GM18873 (cell line): ENCODE data around the gene RSPO1.
"Not testable (repeated sequence)": the region's sequence is repeated elsewhere in the genome, so short reads cannot be mapped to it uniquely, and the experiment has no call there.

Experiments used
- ATAC-seq: cut with Tn5 transposase; IDR thresholded peaks from one replicate; pipeline ENCODE4 v1.9.1; 2021; ENCODE audit warnings: mild to moderate bottlenecking, moderate library complexity, moderate number of reproducible peaks; ENCODE audit not compliant: unreplicated experiment, low FRiP score

Gene RSPO1, protein sequence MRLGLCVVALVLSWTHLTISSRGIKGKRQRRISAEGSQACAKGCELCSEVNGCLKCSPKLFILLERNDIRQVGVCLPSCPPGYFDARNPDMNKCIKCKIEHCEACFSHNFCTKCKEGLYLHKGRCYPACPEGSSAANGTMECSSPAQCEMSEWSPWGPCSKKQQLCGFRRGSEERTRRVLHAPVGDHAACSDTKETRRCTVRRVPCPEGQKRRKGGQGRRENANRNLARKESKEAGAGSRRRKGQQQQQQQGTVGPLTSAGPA

DNA sequence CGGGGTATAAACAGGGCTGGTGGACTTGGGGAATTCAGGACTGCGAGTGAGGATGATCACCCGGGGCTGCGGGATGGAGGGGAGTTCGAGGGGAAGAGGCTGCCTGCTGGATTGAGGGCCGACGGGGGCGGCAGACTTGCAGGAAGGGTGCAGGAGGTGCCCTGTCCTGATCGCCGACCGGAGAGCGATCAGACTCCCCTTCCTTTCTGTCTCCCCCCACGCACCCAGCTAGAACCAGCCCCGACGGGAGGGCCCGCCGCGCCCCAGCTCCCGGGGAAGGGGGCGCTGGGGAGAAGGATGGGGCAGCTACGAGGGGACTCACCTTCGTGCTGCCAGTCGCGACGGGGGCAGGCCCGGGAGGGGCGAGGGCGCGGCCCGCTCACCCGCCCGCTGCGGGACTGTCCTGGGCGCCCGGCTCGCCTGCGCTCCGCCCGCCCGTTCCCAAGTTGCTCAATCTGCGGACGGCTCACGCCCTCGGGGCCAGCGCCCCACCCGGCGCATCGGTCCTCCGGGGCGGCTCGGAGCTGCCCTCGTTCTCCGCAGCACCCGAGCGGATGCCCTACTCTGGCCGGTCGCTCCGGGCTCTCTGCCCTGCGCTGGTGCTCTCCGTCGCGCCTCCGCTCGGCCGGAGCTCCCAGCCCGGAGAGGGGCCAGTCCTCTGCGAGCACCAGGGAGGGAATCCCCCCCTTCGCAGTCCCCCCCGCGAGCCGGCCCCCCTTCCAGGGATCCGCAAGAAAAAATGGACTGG, at the start of gene RSPO1:
RSPO1 (minus strand) TSS at position 649 of the 748 bp plus-strand sequence. CDS start 5,231 bp downstream, outside the sequence.
- ATAC-seq, result no peak

DNA sequence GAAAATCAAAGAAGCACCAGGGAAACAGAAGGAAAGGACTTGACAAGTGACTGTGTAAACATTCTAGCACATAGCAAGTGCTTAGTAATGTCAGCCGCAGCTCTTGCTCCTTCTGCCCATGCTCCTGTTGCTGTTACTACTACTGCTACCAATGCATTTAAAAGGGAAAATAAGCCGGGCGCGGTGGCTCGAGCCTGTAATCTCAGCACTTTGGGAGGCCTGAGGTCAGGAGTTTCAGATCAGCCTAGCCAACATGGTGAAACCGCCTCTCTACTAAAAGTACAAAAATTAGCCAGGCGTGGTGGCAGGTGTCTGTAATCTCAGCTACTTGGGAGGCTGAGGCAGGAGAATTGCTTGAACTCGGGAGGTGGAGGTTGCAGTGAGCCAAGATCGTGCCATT, 49.5 kb upstream of the RSPO1 start:
- not testable (repeated sequence) for ATAC-seq

DNA sequence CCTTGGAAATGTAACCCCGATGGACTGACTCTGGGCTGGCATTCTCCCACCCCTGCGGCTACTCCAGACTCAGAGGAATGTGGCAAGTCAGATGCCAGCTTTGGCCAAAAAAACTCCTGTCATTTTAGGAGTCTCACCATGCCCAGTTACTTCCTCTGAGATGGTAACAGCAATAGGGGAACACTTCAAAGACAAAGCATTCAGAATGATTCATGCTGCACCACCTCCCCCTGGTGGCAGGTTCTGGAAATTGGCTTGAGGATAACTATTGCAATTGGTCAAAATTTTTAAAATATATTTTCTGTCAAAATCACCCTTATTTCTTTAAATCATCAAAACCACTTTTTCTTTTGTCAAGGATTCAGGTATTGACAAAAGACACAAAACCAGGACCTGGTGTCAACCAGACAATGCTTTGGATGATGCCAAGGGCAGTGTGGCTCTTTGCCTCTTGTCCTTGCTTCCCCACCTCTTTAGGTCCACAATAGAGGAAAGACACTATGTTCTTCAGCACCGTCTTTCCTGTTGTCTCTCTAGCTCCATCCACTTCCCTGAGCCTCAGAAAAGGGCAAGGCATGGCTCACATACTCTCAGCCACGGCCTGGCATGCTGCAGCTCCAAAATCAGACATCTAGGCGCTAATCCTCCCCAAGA, 47.8 kb upstream of the RSPO1 start:
- ATAC-seq, result no peak

- ATAC-seq, result no peak
Observed at GRCh38 chr1:37680933-37681332, 46.2 kb upstream of the RSPO1 start.

GRCh38 chr1:37677808-37678207, 43.1 kb upstream of the RSPO1 start:
- ATAC-seq, result no peak

- ATAC-seq, result no peak
Observed at GRCh38 chr1:37677143-37677439, 42.4 kb upstream of the RSPO1 start.

DNA sequence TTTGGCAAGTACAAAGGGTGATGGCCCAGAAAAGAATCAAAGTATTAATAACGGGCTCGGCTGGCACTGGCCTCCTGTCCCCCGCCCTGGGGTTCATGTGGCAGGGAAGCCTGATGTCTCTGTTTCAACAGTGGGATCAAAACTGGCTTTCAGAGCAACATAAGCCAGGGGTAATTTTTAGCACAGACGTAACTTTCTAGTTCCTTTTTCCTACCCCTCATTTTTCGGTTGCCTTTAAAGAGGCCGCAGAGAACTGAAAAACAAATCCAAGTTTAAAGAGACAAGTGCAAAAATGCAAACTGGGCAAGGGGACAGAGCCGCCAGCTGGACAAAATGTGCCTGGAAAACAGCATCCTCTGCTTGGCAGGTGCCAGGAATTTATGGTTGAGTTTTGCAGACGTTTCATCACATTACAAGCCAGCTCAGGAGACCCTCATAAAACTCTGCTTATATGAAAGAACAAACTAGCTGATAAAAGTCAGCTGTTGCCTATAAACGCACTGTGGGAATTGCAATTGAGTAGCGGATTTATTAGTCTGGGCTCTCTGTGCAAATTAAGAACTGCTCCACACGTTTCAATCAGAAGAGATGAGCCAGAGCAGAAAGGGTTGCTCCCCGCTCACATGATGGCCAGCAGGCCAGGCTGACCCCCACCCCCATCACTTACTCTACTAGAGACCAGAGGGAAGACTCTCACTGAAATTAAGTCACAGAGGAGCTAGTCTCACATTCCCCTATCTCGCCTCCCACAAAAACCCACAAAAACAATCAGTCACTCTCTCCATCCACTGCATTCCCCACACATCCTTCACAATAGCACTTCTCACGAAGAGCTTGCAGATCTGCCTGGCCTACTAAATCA, 41.8 kb upstream of the RSPO1 start:
- ATAC-seq, result no peak

DNA sequence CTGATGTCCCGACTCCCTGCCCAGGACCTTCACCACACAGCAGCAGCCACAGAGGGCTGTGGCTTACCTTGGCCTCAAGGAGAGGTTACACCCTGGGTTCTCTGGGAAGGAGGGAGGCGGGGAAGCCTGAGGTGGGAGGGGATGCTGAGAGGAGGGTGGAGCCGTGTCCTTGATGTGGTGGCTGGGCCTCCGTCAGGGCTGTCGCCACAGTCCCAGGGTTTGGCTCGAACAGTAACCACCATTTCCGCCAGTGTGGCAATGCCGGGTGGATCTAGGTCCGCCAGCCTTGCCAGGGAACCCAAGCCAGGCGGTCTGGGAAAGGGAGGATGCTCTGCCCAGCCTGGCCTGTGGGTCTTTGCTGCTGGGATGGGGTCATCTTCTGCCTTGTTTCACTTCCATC, 39.2 kb upstream of the RSPO1 start:
- no peak for ATAC-seq

DNA sequence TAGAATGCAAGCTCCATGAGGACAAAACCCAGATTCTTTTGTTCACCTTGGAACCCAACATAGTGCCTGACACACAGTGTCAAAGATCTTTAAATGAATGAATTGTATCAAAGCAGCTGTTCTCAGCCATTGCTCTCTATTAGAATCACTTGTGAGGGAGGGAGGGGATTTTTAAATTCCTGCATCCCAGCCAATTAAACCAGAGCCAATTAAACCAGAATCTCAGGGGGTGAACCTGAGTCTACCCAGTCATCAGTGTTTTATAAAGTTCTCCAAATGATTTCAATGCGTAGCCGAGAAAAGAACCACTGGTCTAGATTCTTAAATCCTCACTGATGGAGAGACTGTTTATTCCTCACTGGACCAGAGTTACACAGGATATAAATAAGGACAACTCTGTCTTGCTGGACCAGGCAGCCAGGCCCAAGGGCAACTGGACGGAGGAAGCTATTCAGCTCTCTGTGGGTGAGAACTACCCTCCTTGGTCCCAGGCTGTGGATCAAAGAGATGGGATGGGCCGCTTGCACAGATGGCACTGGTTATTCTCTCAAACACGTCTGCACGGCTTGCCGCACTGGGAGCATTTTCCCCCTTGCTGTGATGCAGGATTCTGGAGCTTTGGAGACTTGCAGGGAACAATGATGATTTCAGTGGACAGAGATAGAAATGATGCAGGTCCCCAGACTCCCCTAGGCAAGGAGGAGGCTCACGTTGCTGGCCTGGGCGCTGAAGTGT, 37.6 kb upstream of the RSPO1 start:
- ATAC-seq, result no peak

DNA sequence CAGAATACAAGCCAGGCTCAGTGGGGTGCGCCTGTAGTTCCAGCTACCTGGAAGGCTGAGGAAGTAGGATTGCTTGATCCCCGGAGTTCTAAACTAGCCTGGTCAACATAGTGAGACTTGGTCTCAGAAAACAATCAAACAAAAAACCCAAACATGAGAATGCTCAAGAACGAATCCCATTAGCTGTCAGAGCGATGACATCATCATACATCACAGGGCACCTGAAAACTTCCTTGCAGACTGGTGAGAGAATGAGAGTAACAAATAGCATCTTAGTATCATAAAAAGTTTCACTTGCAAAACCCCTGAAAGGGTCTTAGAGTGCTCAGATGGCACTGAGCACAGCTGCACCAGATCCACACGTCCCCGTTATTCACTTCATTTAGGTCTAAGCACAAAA, 36.6 kb upstream of the RSPO1 start:
- no peak for ATAC-seq

DNA sequence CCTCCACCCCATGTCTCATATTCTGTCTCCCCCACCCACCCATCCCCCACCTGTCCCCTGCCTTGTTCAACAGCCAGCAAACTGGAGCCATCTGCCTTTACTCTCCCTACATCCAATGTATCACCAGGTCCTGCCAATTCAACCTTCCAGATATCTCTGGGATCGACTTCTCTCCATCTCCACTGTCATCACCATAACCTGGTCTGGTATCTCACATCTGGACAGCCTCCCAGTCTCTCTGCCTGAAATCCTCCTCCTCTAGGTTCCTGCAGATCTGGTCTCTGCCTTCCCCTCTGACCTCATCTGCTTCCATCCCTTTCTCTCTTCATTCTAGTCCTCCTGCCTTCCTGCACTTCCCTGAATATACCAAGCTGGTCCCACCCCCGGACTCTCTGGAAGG, 35.4 kb upstream of the RSPO1 start:
- no peak for ATAC-seq

- ATAC-seq, result no peak
Observed at GRCh38 chr1:37667023-37667671, 32.5 kb upstream of the RSPO1 start.

DNA sequence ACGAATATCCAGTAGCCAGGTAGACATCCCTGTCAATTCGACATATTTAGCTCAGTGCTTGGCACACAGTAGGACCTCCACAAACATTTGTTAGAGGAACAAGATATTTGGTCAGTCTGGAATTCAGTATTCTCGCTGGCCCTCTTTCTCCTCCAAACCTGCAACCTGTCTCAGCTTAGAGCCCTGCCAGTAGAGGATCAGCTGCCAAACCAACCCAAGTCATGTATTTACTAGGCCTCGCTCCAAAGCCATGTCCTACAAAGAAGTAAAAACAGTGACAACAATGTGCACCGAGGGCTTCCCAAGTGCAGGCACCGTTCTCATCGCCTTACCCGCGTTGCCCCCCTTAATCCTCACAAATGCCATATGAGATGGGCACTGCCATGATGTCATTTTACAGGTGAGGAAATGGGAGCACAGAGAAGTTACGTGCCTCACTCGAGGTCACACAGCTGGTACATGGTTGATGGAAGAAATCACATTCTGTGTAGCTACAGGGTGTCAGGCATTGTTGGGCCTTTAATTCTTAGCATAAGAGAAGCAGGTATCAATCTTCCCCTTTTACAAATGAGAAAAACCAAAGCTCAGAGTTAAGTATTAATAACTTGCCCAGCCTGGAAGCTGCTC, 31.7 kb upstream of the RSPO1 start:
- ATAC-seq, result no peak

- ATAC-seq, result no peak
Observed at GRCh38 chr1:37663426-37664000, 28.8 kb upstream of the RSPO1 start.

- ATAC-seq, result no peak
Observed at GRCh38 chr1:37662031-37662755, 27.5 kb upstream of the RSPO1 start.

GRCh38 chr1:37661401-37661800, 26.7 kb upstream of the RSPO1 start:
- ATAC-seq, result no peak

DNA sequence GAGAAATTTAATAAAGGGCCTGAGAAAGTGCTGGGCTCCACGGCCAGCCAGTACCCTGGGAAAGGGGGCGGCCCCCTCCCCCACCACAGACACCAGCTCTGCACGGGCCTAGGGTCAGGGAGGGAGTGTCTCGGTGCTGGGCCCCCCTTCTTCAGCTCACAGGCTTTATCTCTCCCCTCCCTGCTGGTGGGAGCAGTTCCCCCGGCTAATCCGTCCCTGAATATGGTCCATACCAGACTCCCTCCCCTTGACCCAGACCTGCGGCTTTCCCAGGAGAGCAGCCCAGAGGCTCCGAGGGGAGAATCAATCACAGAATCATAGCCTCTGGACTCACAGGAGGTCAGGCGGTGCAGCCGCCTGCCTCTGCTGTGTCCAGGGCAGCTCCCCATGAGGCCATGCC, 26.0 kb upstream of the RSPO1 start:
- no peak for ATAC-seq

DNA sequence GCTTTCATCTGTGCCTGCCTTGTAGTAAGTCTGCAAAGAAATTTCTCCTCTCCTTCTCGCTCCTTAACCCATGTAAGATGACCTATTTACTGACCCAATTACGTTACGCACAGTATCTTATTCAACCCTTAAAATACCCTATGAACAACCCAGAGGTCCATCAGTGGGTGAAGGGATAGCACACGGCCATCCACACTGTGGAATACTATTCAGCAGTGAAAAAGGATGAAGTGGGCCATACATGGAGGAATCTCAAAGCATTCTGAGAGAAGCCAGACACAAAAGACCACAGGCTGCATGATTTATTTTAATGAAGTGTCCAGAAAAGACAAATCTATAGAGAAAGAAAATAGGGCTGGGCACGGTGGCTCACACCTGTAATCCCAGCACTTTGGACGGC, 23.8 kb upstream of the RSPO1 start:
- no peak for ATAC-seq
